Progenitor cell of endocrine pancreas (in vitro differentiated cells): Measurements from ENCODE around the gene NR1I2. TPM values are rescaled to one million over a fixed set of nuclear protein-coding genes. Genes with fewer than 3 reads are reported as not detected.

Experiments
- DNase-seq: peaks from one replicate; pipeline ENCODE4 v3.0.0; 2021; ENCODE audit warnings: low spot score; ENCODE audit not compliant: unreplicated experiment
- H3K27ac Mint-ChIP-seq: 2 replicates; pipeline ENCODE4 v1.8.0; 2021; ENCODE audit warnings: mild to moderate bottlenecking, moderate library complexity, mixed read lengths
- H3K27me3 Mint-ChIP-seq: 2 replicates; pipeline ENCODE4 v1.8.0; 2021; ENCODE audit warnings: mixed read lengths
- H3K36me3 Mint-ChIP-seq: 2 replicates; pipeline ENCODE4 v1.8.0; 2022; ENCODE audit warnings: mixed read lengths; ENCODE audit not compliant: insufficient read depth
- H3K4me1 Mint-ChIP-seq: 2 replicates; pipeline ENCODE4 v1.8.0; 2021; ENCODE audit warnings: low read depth, mixed read lengths
- H3K4me3 Mint-ChIP-seq: 2 replicates; pipeline ENCODE4 v1.8.0; 2021; ENCODE audit warnings: low read depth, mild to moderate bottlenecking, moderate library complexity, mixed read lengths
- H3K9me3 Mint-ChIP-seq: 2 replicates; pipeline ENCODE4 v1.8.0; 2021; ENCODE audit warnings: low read depth, mixed read lengths
- CTCF ChIP-seq: fragments of 200-600 bp; sonication (generic); IDR thresholded peaks from one replicate; pipeline ENCODE4 v1.5.0; 2021; ENCODE audit warnings: antibody characterized with exemption, mild to moderate bottlenecking; ENCODE audit not compliant: unreplicated experiment
- total RNA-seq: library from RNA; stranded (reverse); gene quantifications from 2 replicates; pipeline ENCODE4 v1.2.1, GENCODE V29; 2021

NR1I2 gene
- total RNA-seq, 1 donor from 2014 or later = 0.62 TPM

GRCh38 chr3:119808843-119809242, 26.9 kb downstream of the NR1I2 start:
- Mint-ChIP-seq H3K27ac (no peak overlapping the region), H3K4me1 (no peaks in the 10 kb centered on the region), H3K4me3 (no peak overlapping the region), H3K9me3 (no peaks in the 10 kb centered on the region), H3K36me3 (no peaks in the 10 kb centered on the region), H3K27me3 (no peaks in the 10 kb centered on the region)
- no peak for TF ChIP-seq CTCF
- no peak for DNase-seq

GRCh38 chr3:119809249-119810017, 27.5 kb downstream of the NR1I2 start:
- no peak for TF ChIP-seq CTCF
- no peaks in the 10 kb centered on the region for H3K36me3 Mint-ChIP-seq
- H3K4me1 Mint-ChIP-seq = no peaks in the 10 kb centered on the region
- no peak overlapping the region for H3K4me3 Mint-ChIP-seq
- DNase-seq = no peak
- no peaks in the 10 kb centered on the region for H3K27me3 Mint-ChIP-seq
- H3K9me3 Mint-ChIP-seq = no peaks in the 10 kb centered on the region
- H3K27ac Mint-ChIP-seq = no peak overlapping the region

- Mint-ChIP-seq H3K9me3 (no peaks in the 10 kb centered on the region), H3K27ac (no peak overlapping the region), H3K27me3 (no peaks in the 10 kb centered on the region), H3K36me3 (no peaks in the 10 kb centered on the region), H3K4me1 (no peaks in the 10 kb centered on the region), H3K4me3 (no peak overlapping the region)
- no peak for TF ChIP-seq CTCF
- no peak for DNase-seq
These were observed 28.1 kb downstream of the NR1I2 start for GRCh38 chr3:119810018-119810435.

GRCh38 chr3:119812491-119813058, 30.7 kb downstream of the NR1I2 start:
- H3K4me1 Mint-ChIP-seq = peaks cover under 1% of the 10 kb centered on the region

GRCh38 chr3:119815716-119816115, 33.8 kb downstream of the NR1I2 start:
- no peak for TF ChIP-seq CTCF
- Mint-ChIP-seq H3K27ac (no peak overlapping the region), H3K4me3 (no peak overlapping the region), H3K9me3 (no peaks in the 10 kb centered on the region), H3K27me3 (no peaks in the 10 kb centered on the region), H3K4me1 (peaks cover 3% of the 10 kb centered on the region), H3K36me3 (no peaks in the 10 kb centered on the region)
- DNase-seq = no peak

More at GRCh38 chr3:119812491-119813058, 30.7 kb downstream of the NR1I2 start:
- H3K27ac Mint-ChIP-seq = no peak overlapping the region
- no peaks in the 10 kb centered on the region for H3K27me3 Mint-ChIP-seq
- DNase-seq = no peak
- no peak for TF ChIP-seq CTCF
- H3K4me3 Mint-ChIP-seq = no peak overlapping the region
- no peaks in the 10 kb centered on the region for H3K9me3 Mint-ChIP-seq
- H3K36me3 Mint-ChIP-seq = no peaks in the 10 kb centered on the region
